Measurements from ENCODE around the gene TOM1L2.

Gene TOM1L2

DNA sequence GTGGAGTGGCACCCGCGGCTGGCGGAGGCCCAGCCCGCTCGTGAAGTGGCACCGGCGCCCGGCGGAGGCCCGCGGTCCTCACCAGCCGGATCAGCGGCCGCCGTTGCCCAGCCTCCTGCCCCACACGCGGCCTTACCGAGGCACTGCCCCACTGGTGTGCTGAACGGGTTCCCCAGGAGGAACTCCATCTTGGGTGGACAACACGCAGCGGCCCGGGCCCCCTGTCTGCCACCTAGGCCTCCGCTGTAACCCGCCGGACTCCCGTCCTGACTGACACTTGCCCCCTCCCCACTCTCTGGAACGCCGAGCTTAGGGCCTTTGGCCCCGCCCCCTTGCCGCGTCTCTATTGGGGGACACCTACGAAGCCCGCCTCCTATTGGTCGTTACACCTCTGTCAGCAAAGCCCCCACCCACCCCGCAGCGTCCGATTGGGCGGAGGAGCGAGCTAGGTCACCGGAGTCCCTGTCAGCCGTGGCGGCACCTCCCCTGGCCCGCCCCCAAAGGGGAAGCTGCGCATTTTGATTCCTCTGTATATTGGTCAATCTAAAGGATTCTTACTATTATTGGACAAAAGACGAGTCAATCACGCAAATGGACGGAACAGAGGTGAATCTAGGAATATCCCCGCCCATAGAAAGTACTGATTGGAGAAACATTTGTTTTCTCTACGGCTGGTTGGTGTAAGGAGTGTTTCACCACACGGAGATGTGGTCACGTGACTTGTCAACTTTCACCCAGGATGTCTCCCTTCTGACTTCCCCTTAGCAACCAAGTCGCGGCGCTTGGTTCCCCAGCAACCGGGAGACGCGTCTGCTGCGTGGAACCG, at the start of gene TOM1L2, which contains the start of gene DRC3:
TSS of gene TOM1L2 (minus strand) at position 275 of the 826 bp plus-strand sequence. CDS start at position 188, 87 bp downstream.
TSS of gene DRC3 (plus strand) at position 737 of the 826 bp plus-strand sequence. CDS start 4,737 bp downstream, outside the sequence.
- H3K4me3 ChIP-seq (ENCODE audit: low read depth, low read length): peak within 1 kb of the TSS; percentile 75
- TF ChIP-seq, protein P1, sequence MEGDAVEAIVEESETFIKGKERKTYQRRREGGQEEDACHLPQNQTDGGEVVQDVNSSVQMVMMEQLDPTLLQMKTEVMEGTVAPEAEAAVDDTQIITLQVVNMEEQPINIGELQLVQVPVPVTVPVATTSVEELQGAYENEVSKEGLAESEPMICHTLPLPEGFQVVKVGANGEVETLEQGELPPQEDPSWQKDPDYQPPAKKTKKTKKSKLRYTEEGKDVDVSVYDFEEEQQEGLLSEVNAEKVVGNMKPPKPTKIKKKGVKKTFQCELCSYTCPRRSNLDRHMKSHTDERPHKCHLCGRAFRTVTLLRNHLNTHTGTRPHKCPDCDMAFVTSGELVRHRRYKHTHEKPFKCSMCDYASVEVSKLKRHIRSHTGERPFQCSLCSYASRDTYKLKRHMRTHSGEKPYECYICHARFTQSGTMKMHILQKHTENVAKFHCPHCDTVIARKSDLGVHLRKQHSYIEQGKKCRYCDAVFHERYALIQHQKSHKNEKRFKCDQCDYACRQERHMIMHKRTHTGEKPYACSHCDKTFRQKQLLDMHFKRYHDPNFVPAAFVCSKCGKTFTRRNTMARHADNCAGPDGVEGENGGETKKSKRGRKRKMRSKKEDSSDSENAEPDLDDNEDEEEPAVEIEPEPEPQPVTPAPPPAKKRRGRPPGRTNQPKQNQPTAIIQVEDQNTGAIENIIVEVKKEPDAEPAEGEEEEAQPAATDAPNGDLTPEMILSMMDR (conservative IDR thresholded peaks at IDR 0.05; ENCODE audit: low read depth, low read length): no peak
- DNase-seq (ENCODE audit: low read depth): peak; percentile 100

DNA sequence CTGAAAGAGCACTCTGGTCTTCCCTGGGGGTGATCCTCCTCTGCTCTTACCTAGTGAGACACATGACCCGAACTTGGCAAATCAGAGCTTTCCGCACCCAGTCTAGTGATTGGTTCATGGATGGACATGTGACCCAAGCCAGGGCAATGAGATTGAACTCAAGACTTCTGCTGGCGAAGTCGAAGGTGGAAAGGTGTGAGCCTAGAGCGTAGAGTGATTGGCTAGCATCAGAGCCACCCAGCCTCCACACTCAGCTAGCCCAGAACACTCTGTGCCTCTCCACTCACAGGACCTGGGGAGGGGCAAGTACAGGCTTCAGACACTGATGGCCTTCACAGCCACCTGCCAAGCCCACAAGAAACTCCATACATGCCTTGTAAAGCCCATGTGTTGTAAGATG, 49.2 kb upstream of the TOM1L2 start:
- TF ChIP-seq, protein P1 (conservative IDR thresholded peaks at IDR 0.05; ENCODE audit: low read depth, low read length): no peak
- DNase-seq (ENCODE audit: low read depth): no peak
- H3K4me3 ChIP-seq (ENCODE audit: low read depth, low read length): no peak overlapping the region

DNA sequence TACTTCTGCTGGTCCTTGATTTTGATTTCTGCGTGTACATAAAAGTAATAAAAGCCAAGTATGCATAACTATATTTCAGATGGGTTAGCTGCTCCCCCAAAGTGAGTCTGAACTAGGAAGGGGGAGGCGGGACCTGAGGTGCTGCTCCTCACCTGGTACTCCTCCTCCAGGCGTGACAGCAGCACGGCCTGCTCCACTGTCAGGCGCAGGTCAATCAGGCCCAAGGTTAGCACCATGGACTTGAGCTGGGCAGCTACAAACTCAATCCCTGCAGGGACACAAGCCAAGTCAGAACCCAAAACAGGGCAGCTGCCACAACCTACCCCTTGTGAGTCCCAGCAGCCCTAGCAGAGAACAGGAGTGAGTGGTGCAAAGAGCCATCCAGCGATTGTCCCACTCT, 48.8 kb upstream of the TOM1L2 start:
- H3K4me3 ChIP-seq (ENCODE audit: low read depth, low read length): no peak overlapping the region
- TF ChIP-seq, protein P1 (conservative IDR thresholded peaks at IDR 0.05; ENCODE audit: low read depth, low read length): no peak
- DNase-seq (ENCODE audit: low read depth): no peak

DNA sequence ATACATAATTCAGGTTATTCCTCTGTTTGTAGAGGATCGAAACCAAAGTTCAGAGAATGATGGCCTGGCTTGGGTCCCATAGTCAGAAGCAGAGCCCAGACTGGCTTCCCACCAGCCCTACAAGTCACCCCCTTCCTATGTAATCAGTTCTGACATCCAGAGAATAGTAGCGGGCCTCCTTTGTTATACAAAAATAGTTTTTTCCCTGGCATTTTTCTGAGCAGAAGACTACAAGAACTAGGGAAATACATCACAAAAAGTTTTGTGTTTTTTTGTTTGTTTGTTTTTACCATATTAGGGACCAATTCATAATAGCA, 47.6 kb upstream of the TOM1L2 start:
- TF ChIP-seq, protein P1 (conservative IDR thresholded peaks at IDR 0.05; ENCODE audit: low read depth, low read length): no peak
- no peak overlapping the region for H3K4me3 ChIP-seq (ENCODE audit: low read depth, low read length)
- DNase-seq (ENCODE audit: low read depth): no peak

DNA sequence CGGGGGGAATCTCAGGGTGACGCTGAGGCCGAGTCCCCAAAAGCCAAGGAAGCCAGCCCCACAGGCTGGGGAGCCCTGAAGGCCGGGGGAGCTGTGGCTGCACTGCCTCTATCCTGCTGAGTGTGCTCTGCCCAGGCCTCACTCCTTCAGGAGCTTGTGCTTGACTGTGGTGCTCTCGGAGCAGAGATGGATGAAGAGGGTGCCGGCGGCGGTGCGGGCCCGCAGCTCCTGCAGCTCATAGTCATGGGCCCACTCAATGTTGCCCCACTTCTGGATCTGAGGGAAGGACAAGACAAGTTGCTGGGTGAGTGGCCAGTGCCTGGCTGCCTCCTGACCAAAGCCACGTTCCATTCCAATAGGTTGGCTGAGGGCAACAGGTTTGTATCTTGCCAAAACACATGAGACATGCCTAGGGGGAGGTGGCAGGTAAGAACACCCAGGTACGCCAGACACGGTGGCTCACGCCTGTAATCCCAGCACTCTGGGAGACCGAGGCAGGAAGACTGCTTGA, 46.3 kb upstream of the TOM1L2 start:
- no peak for DNase-seq (ENCODE audit: low read depth)
- H3K4me3 ChIP-seq (ENCODE audit: low read depth, low read length): no peak overlapping the region
- TF ChIP-seq, protein P1 (conservative IDR thresholded peaks at IDR 0.05; ENCODE audit: low read depth, low read length): no peak

DNA sequence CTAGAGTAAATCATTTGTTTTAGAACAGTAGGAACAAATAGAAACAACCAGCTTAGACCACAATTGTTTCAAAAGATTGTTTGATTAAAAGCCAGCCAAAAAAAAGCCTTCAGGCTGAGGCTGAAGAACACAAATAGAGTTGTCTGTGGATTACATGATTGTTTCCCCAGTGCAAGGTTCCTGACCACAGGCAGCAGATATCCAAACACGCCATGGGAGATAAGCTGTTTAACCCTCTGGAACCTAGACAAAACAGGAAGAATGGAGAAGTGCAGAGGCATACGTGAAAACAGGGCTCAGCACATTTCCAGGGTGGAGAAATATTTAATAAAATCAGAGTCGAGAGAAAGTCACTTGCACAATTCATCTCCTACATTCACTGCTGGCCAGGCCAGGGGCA, 45.8 kb upstream of the TOM1L2 start:
- no peak overlapping the region for H3K4me3 ChIP-seq (ENCODE audit: low read depth, low read length)
- peak; percentile 64 for DNase-seq (ENCODE audit: low read depth)
- TF ChIP-seq, protein P1 (conservative IDR thresholded peaks at IDR 0.05; ENCODE audit: low read depth, low read length): no peak

DNA sequence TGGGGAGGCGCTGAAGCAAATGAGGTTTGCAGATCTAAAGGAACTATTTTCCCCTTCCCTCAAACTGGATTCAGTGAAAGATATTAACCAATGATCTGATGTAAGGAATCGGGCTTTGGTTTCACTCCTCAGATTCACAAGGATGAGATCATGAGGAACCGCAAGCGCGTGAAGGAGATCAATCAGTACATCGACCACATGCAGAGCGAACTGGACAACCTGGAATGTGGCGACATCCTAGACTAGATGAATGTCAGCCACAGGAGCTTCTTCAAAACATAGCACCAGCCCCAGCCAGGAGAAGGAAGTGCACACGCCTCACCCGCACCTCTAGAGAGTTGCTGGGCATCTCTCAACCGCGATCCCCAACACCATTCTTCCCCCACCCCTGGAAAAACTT, 44.2 kb upstream of the TOM1L2 start:
- H3K4me3 ChIP-seq (ENCODE audit: low read depth, low read length): no peak overlapping the region
- TF ChIP-seq, protein P1 (conservative IDR thresholded peaks at IDR 0.05; ENCODE audit: low read depth, low read length): no peak
- DNase-seq (ENCODE audit: low read depth): no peak

Measured in choroid plexus epithelial cell (primary cell).